HG03342 (cell line): ENCODE measurements around the gene ADAMTS19.
"Not testable (repeated sequence)": the region's sequence is repeated elsewhere in the genome, so short reads cannot be mapped to it uniquely, and the experiment has no call there.

ENCODE experiments used
- ATAC-seq: cut with Tn5 transposase; IDR thresholded peaks from one replicate; pipeline ENCODE4 v1.9.1; 2021; ENCODE audit warnings: mild to moderate bottlenecking, moderate library complexity; ENCODE audit not compliant: unreplicated experiment

The ADAMTS19 gene, protein sequence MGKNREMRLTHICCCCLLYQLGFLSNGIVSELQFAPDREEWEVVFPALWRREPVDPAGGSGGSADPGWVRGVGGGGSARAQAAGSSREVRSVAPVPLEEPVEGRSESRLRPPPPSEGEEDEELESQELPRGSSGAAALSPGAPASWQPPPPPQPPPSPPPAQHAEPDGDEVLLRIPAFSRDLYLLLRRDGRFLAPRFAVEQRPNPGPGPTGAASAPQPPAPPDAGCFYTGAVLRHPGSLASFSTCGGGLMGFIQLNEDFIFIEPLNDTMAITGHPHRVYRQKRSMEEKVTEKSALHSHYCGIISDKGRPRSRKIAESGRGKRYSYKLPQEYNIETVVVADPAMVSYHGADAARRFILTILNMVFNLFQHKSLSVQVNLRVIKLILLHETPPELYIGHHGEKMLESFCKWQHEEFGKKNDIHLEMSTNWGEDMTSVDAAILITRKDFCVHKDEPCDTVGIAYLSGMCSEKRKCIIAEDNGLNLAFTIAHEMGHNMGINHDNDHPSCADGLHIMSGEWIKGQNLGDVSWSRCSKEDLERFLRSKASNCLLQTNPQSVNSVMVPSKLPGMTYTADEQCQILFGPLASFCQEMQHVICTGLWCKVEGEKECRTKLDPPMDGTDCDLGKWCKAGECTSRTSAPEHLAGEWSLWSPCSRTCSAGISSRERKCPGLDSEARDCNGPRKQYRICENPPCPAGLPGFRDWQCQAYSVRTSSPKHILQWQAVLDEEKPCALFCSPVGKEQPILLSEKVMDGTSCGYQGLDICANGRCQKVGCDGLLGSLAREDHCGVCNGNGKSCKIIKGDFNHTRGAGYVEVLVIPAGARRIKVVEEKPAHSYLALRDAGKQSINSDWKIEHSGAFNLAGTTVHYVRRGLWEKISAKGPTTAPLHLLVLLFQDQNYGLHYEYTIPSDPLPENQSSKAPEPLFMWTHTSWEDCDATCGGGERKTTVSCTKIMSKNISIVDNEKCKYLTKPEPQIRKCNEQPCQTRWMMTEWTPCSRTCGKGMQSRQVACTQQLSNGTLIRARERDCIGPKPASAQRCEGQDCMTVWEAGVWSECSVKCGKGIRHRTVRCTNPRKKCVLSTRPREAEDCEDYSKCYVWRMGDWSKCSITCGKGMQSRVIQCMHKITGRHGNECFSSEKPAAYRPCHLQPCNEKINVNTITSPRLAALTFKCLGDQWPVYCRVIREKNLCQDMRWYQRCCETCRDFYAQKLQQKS

DNA sequence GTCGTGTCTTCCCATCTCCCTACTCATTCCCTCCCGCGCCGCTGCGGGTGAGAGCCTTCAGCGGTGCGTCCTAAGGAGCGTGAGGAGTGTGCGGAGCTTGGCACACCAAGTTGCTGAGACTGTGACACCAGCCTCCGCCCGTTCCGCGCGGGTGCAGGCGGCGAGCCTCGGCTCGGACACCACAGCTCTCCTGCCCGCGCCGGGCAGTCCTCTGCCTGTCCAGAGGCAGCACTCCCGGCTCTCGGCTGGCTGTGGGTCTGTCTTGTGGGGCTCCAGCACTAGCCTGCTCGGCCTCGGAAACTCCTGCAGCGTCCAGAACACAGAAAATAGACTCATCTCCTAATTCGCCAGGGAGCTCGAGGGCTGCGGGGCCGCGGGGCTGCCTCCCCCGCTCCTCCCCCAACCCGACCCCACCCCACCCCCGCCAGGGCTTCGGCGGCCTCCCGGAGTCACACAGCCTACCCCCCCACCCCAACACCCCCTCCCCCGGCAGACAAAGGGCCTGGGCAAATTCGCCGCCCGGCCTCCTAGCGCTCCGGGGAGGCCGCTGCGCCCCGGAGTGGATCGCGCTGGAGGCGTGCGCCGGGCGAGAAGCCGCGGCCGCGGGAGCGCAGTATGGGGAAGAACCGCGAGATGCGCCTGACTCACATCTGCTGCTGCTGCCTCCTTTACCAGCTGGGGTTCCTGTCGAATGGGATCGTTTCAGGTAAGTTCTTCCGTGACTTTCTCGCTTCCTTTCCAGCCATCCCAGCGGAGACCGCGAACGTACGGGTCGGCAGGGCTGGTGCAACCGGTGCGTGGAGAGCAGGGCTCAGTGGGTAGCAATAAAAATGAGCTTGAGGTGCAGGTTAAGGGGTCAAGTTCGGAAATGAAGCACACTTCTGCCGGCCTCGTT is at the start of gene ADAMTS19:
Gene ADAMTS19 (plus strand): TSS at position 522 of the 895 bp plus-strand sequence. CDS start 94 bp downstream, at position 616.
- no peak for ATAC-seq

DNA sequence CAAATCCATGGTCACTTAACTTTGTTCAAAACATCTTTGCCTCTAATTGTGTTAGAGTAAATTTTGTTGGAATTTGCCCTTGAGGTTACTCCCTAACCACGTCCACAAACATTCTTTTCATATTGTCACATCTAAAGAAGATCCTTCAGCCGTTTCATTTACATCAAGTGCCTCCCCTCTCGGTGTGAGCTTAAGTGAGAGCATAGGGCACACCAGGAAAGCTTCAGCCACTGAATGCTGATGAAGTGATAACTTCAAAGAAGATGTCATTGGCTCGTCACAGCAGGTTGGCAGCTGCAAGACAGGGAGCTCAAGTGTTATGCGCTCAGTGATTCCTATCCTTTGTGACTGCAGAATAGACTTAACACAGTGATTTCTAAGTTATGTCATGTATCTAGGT is 49.6 kb upstream of the ADAMTS19 start:
- no peak for ATAC-seq

DNA sequence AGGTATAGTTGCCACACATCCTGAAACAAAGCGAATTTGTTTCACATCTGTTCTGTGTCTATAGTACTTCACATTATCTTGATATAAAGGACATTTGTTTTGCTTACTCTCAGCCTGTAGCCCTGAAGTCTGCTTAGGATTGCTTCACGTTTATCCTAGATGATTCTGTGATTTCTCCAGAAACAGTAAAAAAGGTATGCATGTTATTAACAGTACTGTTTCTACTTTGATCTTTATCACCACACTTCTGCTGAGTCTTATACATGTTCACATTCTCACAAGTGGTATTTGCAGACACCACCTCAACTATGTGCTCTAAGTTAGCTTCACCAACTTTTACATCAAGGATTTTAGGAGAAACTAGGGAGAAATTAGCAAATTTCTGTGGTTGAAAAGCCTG is 47.4 kb upstream of the ADAMTS19 start:
- ATAC-seq: no peak

DNA sequence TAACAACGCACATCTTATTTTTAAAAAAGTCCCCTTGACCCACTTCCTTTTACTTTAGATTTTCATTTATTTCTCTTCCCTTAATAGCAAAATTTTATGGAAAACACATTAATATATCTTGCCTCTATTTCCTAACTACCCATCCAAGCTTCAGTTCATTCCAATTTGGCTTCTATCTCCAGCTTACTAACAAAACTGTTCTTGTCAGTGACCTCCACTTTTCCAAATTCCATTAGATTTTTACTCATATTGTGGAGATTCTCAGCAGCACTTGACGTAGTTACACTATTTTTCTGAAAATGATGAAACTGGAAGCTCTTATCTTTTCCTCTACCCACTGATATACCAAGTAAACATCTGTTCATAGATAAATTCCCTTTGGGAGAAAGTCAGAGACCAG is 46.5 kb upstream of the ADAMTS19 start:
- ATAC-seq: no peak

DNA sequence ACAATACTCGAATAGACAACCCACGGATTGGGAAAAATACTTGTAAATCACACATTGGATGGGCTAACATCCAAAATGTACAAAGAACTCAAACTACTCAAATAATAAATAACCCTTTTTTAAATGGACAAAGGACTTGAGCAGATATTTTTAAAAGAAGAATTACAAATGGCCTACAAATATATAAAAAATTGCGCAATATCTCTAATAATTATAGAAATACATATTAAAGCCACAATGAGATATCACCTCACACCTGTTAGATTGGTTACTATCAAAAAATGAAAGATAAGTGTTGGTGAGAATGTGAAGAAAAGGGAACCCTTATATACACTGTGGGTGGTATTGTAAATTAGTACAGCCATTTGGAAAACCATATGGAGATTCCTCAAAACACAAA is 40.8 kb upstream of the ADAMTS19 start:
- ATAC-seq: no peak

DNA sequence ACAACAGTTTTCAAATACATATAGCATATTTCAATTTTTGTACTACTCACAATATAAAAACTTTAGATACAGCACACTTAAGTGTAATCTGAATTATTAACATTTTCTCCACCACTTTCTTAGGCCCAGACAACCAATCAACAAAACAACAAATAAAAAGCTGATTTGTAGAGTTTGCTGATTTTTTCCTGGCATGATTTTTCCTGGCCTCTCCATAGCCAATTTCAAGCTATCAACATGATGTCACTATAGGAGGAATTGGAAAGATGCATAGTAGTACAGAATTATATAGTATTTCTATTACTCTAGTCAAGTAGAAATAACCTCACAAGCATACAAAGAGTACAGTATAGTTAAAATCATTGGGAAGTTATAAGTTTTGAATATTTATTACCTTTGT is 35.1 kb upstream of the ADAMTS19 start:
- no peak for ATAC-seq

DNA sequence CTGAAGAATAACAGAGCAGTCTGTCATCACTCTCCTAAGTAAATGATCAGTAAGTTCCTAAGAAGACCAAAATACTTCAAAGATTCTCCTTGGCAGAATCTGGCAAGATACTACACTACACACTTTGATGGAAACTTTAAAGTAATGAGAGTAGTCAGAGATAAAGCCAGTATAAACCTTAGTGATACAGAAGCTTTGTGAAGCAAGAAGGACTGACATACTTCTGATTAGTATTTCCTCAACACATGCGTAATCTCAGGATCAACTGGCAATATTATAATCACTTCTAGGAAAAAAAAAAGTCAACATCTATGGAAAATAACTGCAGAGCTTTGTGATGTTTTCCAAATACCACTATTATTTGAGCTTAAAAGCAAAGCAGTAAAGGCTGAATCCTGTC is 34.0 kb upstream of the ADAMTS19 start:
- ATAC-seq: no peak

DNA sequence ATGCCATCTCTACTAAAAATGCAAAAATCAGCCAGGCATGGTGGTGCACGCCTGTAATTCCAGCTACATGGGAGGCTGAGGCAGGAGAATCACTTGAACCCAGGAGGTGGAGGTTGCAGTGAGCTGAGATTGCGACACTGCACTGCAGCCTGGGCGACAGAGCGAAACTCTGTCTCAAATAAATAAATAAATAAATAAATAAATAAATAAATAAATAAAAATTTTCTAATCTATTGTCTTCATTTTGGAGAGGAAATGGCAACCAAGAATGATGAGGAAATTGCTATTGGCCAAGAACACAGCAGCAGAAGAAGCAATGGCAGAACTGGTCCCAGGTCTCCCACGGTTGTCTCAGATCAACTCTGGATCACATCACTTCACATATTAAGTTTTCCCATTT is 31.5 kb upstream of the ADAMTS19 start:
- not testable (repeated sequence) for ATAC-seq

DNA sequence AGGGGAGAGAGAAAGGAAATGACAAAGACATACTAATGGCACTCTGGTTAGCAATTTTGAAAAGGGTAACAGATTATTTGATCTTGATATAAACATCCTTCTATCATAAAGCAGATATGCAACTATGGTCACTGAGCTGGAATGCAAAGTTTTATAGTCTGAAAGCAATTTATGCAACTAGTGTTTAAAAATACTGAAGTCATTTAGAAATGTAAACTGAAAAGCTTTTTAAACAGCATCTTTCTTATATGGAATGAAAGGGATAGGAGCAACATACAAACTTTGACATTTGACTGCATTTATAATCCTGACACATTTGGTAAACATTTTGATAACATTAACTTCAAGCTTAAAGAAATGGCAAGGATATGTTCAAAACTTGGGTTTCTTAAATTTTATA is 28.7 kb upstream of the ADAMTS19 start:
- ATAC-seq: no peak

DNA sequence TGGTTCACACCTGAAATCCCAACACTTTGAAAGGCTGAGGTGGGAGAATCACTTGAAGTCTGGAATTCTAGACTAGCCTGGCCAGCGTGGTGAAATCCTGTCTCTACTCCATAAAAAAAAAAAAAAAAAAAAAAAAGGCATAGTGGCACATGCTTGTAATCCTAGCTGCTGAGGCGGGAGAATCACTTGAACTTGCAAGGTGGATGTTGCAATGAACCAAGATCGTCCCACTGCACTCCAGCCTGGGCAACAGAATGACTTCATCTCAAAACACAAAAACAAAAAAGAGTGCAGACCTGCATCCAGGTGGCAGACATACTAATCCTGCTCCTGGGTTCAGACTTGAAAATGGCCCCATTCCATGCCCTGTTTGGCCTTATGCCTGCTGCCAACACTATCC is 21.8 kb upstream of the ADAMTS19 start:
- no peak for ATAC-seq

DNA sequence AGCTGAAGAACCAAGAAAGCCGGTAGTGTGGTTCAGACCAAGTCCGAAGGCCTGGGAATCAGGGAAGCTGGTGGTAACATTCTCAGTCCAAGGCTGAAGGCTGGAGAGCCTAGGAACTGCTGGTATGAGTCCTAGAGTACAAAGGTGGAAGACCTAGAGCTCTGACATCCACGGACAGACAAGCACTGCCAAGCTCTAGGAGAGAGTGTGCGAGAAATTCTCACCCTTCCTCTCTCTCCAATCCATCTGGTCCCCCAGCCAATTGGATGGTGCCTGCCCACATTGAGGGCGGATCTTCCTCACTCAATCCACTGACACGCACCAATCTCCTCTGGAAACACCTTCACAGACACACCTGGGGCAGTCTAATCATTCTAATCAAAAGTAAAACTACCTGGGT is 19.7 kb upstream of the ADAMTS19 start:
- no peak for ATAC-seq

DNA sequence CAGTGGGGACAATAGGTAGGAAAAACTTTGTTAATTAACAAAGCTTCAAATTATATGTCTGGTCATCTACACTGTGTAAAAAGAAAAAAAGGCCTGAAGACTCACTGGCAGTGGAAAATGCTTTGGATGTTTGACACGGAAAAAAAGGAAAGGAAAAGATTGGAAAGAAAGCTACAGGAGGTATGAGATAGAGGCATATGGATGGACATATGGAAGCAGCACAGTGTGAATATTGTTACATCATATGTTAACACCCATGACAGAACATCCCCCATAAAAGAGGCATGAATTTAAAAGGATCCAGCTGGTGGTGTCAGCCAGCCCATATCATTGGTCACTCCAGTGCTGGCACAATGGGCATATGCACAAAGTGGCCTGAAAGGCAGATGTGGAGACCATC is 19.0 kb upstream of the ADAMTS19 start:
- no peak for ATAC-seq

DNA sequence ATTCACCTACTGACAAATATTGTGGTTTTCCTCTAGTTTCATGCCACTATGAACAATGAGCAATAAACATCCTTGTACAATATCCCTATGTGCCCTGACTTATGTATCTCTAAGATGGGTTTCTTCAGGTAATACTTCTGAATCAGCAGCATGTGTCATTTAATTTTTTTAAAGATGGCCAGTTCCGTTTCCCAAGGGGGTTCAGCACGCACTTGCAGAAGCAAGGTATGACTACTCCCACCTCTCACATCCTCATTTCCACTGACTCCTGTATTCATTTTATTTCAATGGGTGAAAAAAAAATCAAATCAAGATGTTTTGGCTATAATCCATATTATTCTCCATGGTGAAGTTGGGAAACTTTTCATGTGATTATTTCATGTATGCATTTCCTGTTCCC is 14.7 kb upstream of the ADAMTS19 start:
- peak; percentile 76 for ATAC-seq

DNA sequence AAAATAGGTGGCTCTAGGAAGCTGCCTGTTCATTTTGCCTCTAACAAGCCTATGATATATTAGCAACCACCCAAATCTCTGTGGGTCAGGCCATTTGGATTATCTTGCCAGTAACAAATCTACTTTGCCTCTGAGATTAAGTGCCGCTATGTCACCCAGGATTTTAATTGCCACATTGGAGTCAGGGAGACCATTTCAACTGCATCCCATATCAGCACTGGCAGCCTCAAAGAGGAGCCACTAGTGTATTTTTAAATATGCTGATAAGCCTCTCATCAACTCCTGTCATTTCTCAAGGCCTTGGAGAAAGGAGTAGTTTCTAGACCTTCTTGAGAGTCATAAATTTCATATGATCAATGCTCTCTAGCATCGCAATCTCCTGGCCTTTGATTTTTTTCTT is 12.1 kb upstream of the ADAMTS19 start:
- no peak for ATAC-seq

DNA sequence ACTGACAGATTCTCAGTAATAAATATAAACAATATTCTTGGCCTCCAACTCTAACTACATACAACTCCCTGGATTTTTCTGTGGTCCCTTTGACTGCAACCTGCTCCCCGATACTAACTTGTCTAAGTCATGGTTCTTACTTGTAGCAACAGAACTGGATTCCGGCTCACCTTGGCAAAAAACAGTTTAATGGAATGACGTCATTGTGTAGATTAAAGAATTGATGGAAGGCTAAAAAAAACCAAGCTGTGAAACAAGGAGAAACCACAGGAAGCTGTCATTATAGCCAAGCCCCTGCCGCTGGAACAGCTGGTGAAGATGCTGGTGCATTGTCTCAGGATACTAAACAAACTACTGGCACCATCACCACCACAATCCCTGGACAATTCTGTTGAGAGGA is 11.4 kb upstream of the ADAMTS19 start:
- no peak for ATAC-seq

DNA sequence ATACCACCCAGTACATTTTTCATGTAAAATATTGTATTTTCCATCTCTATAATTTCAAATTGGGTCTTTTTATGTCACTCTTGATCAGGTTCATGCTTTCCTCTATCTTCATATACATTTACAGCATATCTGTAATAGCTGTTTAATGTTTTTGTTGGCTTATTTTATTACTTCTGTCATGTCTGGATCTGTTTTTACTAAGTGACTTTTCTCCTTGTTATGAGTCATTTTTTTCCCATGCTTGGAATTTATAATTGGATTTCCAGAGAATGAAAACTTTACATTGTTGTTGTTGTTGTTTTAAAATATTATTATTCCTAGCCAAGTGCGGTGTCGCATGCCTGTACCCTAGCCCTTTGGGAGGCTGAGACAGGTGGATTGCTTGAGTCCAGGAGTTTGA is 5.6 kb upstream of the ADAMTS19 start:
- ATAC-seq: no peak

DNA sequence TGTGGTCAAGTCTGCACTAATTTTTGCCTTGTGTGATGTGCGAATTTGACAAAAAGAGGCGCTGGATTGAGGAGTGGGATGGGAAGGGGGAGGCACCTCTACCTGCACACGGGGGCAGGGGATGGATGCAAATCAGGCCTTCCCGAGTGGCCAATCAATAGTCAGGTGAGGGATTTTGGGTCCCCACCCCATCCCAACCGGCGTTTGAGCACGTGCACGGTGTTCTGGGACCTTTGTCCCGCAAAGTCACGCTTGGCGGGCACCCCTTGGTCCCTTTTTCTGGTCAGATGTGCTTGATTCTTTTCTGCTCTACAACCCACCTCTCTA is 685 bp upstream of the ADAMTS19 start:
- ATAC-seq: no peak

DNA sequence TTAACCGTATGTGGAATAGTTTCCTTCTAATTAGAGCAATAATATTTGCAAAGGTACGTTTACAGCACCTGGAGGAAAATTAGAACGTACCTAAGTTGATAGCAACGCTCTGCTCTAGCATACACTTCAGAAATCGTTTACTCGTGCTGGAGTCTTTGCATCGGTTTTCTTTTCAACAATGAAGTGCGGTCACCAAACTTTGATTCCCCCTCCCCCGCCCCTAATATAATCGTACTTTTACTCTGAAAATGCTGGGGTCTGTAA is 506 bp downstream of the ADAMTS19 start:
- no peak for ATAC-seq

DNA sequence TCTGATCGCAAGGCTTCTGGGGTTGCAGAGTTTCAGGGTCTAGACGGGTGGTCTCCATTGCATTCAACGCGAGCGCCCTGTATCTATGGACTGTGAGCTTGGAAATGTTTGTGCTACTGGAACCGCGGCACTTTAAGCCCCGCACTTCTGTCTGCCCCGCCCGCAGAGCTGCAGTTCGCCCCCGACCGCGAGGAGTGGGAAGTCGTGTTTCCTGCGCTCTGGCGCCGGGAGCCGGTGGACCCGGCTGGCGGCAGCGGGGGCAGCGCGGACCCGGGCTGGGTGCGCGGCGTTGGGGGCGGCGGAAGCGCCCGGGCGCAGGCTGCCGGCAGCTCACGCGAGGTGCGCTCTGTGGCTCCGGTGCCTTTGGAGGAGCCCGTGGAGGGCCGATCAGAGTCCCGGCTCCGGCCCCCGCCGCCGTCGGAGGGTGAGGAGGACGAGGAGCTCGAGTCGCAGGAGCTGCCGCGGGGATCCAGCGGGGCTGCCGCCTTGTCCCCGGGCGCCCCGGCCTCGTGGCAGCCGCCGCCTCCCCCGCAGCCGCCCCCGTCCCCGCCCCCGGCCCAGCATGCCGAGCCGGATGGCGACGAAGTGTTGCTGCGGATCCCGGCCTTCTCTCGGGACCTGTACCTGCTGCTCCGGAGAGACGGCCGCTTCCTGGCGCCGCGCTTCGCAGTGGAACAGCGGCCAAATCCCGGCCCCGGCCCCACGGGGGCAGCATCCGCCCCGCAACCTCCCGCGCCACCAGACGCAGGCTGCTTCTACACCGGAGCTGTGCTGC is 1.0 kb downstream of the ADAMTS19 start:
- ATAC-seq: peak; percentile 54

DNA sequence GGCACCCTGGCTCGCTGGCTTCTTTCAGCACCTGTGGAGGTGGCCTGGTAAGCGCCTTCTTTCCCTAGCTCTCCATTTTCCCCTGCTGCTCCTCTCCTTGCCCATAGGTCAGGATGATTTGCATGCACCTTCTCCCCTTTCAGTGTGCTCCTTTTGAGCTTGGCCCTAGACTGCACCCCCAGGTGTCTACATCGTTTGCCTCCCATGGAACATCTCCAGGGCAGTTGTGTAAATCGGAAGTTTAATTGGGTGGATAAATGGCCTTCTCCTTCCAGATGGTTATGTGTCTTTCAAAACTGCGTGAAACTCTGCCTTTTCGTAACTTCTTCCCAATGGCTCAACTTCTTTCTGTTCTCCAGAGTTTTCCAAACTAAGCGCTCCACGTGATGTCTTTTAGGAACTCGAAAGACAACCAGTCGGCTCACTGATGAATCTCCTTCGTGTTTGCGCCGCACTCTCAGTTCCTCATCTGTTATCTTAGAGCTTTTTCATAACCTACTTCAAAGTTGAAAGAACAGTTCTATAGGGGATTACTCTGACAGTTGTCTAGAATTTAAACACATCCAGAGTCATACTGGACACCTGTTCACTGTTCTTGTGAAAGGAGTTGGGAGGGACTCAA is 1.7 kb downstream of the ADAMTS19 start:
- ATAC-seq: peak; percentile 14
